Skin epidermis (tissue), 12 donors: ENCODE data around the gene SYDE1.

Experiments
- H3K27ac ChIP-seq, 21 experiments: fragments of 200-600 bp; sonication (generic) in 11 of 21; one replicate each; pipeline ENCODE4 v1.5.0; 2020; ENCODE audit warnings: mild to moderate bottlenecking in 3 of 21, inconsistent platforms in 2 of 21, moderate library complexity in 2 of 21
- H3K4me3 ChIP-seq, 7 experiments: fragments of 200-600 bp; sonication (generic) in 2 of 7; one replicate each; pipeline ENCODE4 v1.5.0; 2020; ENCODE audit warnings: inconsistent platforms in 2 of 7, mild to moderate bottlenecking in 2 of 7, moderate library complexity in 1 of 7

Gene SYDE1

DNA sequence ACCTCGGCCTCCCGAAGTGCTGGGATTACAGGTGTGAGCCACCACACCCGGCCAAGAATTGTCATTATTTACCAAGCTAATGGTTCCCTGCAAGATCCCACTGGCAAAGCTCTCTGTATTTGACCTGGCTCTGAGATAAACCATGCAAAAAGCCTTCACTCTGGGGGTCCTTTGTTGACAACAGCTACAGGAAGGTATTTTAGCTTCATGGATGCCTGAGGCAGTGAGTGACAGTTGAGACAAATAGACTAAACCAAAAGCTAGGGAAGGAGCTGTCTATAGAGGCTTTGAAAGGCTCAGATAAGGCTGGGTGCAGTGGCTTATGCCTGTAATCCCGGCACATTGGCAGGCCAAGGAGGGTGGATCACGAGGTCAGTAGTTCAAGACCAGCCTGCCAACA lies 48.1 kb downstream of the SYDE1 start:
- no peak overlapping the region for H3K4me3 ChIP-seq
- H3K27ac ChIP-seq = no peak overlapping the region

DNA sequence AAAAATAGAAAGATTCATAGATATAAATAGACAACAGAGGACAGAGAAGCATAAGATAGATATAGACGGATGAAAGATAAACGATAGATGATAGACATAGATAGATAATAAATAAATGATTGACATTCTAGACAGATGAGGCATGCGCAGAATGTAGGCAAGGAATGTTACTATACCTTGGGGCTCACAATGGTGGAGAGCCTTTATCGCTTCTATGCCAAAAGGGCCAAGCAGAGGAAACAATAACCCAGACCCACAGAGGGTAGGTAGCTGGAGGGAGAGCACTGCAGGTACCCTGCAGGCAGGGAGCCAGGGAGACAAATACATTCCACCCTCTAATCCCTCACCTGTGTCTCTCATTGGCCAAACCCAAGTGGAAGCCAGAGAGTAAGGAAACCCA lies 49.2 kb downstream of the SYDE1 start:
- Histone ChIP-seq H3K4me3 (no peak overlapping the region), H3K27ac (no peak overlapping the region)

DNA sequence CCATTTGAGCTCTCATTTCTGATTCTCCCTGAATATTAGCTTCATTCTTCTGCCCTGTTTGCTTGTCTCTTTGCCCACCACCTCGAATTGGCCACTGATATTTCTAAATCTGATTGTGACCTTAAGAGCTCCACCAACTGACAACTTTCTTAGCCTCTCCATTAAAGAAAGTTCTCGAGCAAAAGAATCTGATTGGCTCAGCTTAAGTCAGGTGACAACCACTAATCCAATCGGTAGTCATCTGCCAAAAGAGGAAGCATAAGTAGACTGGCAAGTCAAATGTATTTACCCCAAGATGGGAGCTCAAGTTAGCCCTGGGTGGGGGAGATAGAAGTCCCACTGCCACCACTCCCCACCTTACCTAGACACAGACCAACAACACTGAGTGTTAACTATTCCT lies 52.0 kb downstream of the SYDE1 start:
- no peak overlapping the region for H3K27ac ChIP-seq
- no peak overlapping the region for H3K4me3 ChIP-seq

DNA sequence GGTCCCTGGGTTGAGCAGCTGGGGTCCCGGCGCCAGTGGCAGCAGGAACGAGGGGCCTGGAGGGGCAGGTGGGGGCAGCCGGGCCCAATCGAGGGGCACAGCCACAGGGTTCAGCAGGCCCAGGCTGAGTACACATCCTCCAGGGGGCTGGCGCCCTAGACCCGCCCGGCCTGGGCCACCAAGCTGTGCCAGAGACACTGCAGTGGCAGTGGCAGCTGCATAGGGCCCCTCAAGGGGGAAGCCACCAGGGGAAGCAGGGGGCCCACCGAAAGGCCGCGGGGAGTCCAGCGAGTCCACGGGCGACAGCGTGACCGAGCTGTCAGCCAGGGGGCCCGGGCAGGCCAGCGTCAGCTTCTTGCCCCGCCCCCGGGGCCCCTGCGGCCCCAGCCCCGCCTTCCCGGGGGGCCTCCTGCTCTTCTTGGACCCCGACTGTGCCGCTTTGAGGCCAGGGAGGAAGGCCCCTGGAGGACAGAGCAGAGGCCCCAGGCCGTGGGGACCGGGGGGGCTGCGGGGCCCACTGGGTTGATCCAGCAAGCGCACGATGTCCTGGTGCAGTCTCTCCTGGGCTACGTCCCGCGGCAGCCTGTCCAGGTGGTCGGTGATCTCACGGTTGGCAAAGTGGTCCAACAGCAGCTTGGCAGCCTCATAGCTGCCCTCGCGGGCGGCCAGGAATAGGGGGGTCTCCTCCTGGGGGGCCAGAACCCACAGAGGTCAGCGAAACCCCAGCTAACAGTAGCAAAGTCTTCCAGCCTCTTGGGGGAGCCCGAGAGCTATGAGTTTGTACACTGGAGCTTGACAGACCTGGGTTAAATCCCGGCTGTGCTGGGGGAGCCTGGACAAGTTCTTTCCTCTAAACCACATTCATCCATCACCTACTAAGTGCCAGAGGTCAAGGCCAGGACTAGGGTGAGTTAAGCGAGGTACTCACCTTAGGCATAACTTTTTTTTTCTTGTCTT lies 54.1 kb downstream of the SYDE1 start:
- no peak overlapping the region for H3K4me3 ChIP-seq
- no peak overlapping the region for H3K27ac ChIP-seq
